ENCODE data around the gene ZNF107. TPM values are rescaled to one million over a fixed set of nuclear protein-coding genes. Genes with fewer than 3 reads are reported as not detected.

The ZNF107 gene
- total RNA-seq, 2 experiments from 2014 or later, result 12.4 TPM

GRCh38 chr7:64630496-64630895 is 35.4 kb upstream of the ZNF107 start:
- H3K27ac Mint-ChIP-seq, result no peak overlapping the region
- H3K9me3 ChIP-seq (ENCODE audit: control insufficient read depth in 1 of 2, insufficient read depth in 1 of 2, low read length in 2 of 2), result no peaks in the 10 kb centered on the region
- no peaks in the 10 kb centered on the region for H3K27me3 Mint-ChIP-seq
- H3K36me3 Mint-ChIP-seq (ENCODE audit: low read depth), result no peaks in the 10 kb centered on the region
- ATAC-seq (ENCODE audit: poor library complexity) (peak; percentile 46), DNase-seq (peak in 3 of 14 experiments; percentile 6 to 30 (median 25))
- TF ChIP-seq CTCF (IDR thresholded peaks at IDR 0.05), result peak; percentile 29
- H3K27ac ChIP-seq (ENCODE audit: low read depth in 1 of 2, low read length in 2 of 2), result no peak overlapping the region
- intact Hi-C loops (cut with DNase I, micrococcal nuclease), result loop anchor here in 1 of 2 experiments (10.0 kb wide), 1 partner anchor 674 kb away; no protein-coding TSS in a partner anchor
- POLR2A ChIA-PET, result no interaction called here
- H3K27me3 ChIP-seq (ENCODE audit: control insufficient read depth in 1 of 2, insufficient read depth in 2 of 2, low read length in 2 of 2), result no peaks in the 10 kb centered on the region
- no peaks in the 10 kb centered on the region for H3K4me1 ChIP-seq (ENCODE audit: insufficient read depth, low read length)
- H3K36me3 ChIP-seq (ENCODE audit: insufficient read depth, low read length), result no peaks in the 10 kb centered on the region
- CTCF ChIA-PET, result interaction anchor here (0.6 to 1.2 kb wide), 3 partner anchors 10 to 105 kb away, joined by 3 to 5 read pairs (median 3); no protein-coding TSS in a partner anchor
- H3K4me3 ChIP-seq (ENCODE audit: low read length), result no peak overlapping the region
- no peaks in the 10 kb centered on the region for H3K9me3 Mint-ChIP-seq
- H3K4me1 Mint-ChIP-seq (ENCODE audit: low read depth), result no peaks in the 10 kb centered on the region
- H3K4me3 Mint-ChIP-seq, result no peak overlapping the region

GRCh38 chr7:64632029-64632428 is 33.9 kb upstream of the ZNF107 start:
- Mint-ChIP-seq H3K27ac (no peak overlapping the region), H3K36me3 (ENCODE audit: low read depth) (no peaks in the 10 kb centered on the region), H3K9me3 (no peaks in the 10 kb centered on the region), H3K4me3 (no peak overlapping the region), H3K4me1 (ENCODE audit: low read depth) (no peaks in the 10 kb centered on the region), H3K27me3 (no peaks in the 10 kb centered on the region)
- Histone ChIP-seq H3K27ac (ENCODE audit: low read depth in 1 of 2, low read length in 2 of 2) (no peak overlapping the region), H3K36me3 (ENCODE audit: insufficient read depth, low read length) (no peaks in the 10 kb centered on the region), H3K27me3 (ENCODE audit: control insufficient read depth in 1 of 2, insufficient read depth in 2 of 2, low read length in 2 of 2) (no peaks in the 10 kb centered on the region), H3K4me3 (ENCODE audit: low read length) (no peak overlapping the region), H3K4me1 (ENCODE audit: insufficient read depth, low read length) (no peaks in the 10 kb centered on the region), H3K9me3 (ENCODE audit: control insufficient read depth in 1 of 2, insufficient read depth in 1 of 2, low read length in 2 of 2) (no peaks in the 10 kb centered on the region)
- ChIA-PET CTCF (no interaction called here), POLR2A (no interaction called here)
- DNase-seq, result no peak
- no peak for ATAC-seq (ENCODE audit: poor library complexity)
- no peak for TF ChIP-seq CTCF (IDR thresholded peaks at IDR 0.05)
- intact Hi-C loops (cut with DNase I, micrococcal nuclease), result loop anchor here in 1 of 2 experiments (10.0 kb wide), 1 partner anchor 673 kb away; no protein-coding TSS in a partner anchor

GRCh38 chr7:64633401-64633800 is 32.5 kb upstream of the ZNF107 start:
- Mint-ChIP-seq H3K27ac (no peak overlapping the region), H3K9me3 (no peaks in the 10 kb centered on the region), H3K27me3 (no peaks in the 10 kb centered on the region), H3K36me3 (ENCODE audit: low read depth) (no peaks in the 10 kb centered on the region), H3K4me3 (no peak overlapping the region), H3K4me1 (ENCODE audit: low read depth) (no peaks in the 10 kb centered on the region)
- POLR2A ChIA-PET, result no interaction called here
- Histone ChIP-seq H3K27ac (ENCODE audit: low read depth in 1 of 2, low read length in 2 of 2) (no peak overlapping the region), H3K4me1 (ENCODE audit: insufficient read depth, low read length) (no peaks in the 10 kb centered on the region), H3K36me3 (ENCODE audit: insufficient read depth, low read length) (no peaks in the 10 kb centered on the region), H3K9me3 (ENCODE audit: control insufficient read depth in 1 of 2, insufficient read depth in 1 of 2, low read length in 2 of 2) (no peaks in the 10 kb centered on the region), H3K27me3 (ENCODE audit: control insufficient read depth in 1 of 2, insufficient read depth in 2 of 2, low read length in 2 of 2) (no peaks in the 10 kb centered on the region), H3K4me3 (ENCODE audit: low read length) (no peak overlapping the region)
- DNase-seq (no peak), ATAC-seq (ENCODE audit: poor library complexity) (no peak)
- no peak for TF ChIP-seq CTCF (IDR thresholded peaks at IDR 0.05)
- intact Hi-C loops (cut with DNase I, micrococcal nuclease), result loop anchor here in 1 of 2 experiments (10.0 kb wide), 1 partner anchor 671 kb away; no protein-coding TSS in a partner anchor
- CTCF ChIA-PET, result no interaction called here
